Muscle layer of duodenum (tissue), 2 donors: ENCODE measurements around the gene UBE2L3.
"Not testable (repeated sequence)": the region's sequence is repeated elsewhere in the genome, so short reads cannot be mapped to it uniquely, and the experiment has no call there.

Source experiments
- H3K27ac ChIP-seq: one replicate; pipeline ENCODE4 v1.7.0; 2013; ENCODE audit warnings: mild to moderate bottlenecking, low read length
- H3K27me3 ChIP-seq: one replicate; pipeline ENCODE4 v1.7.0; 2013; ENCODE audit warnings: low read depth, mild to moderate bottlenecking, control low read depth, low read length
- H3K36me3 ChIP-seq, 2 donors: one replicate each; pipeline ENCODE4 v1.7.0; 2013; ENCODE audit warnings: low read length in 2 of 2, control low read depth in 1 of 2, mild to moderate bottlenecking in 1 of 2; ENCODE audit not compliant: insufficient read depth in 2 of 2, control insufficient read depth in 1 of 2
- H3K4me1 ChIP-seq, 2 donors: one replicate each; pipeline ENCODE4 v1.7.0; 2013; ENCODE audit warnings: low read length in 2 of 2, mild to moderate bottlenecking in 2 of 2, control low read depth in 1 of 2, moderate library complexity in 1 of 2; ENCODE audit not compliant: insufficient read depth in 2 of 2, control insufficient read depth in 1 of 2
- H3K4me3 ChIP-seq, 2 donors: one replicate each; pipeline ENCODE4 v1.7.0; 2013; ENCODE audit warnings: low read length in 2 of 2, low read depth in 1 of 2, mild to moderate bottlenecking in 1 of 2
- H3K9me3 ChIP-seq, 2 donors: one replicate each; pipeline ENCODE4 v1.7.0; 2013; ENCODE audit warnings: low read length in 2 of 2, control low read depth in 1 of 2, mild to moderate bottlenecking in 1 of 2; ENCODE audit not compliant: control insufficient read depth in 1 of 2
- donor health status: healthy.

The UBE2L3 gene

DNA sequence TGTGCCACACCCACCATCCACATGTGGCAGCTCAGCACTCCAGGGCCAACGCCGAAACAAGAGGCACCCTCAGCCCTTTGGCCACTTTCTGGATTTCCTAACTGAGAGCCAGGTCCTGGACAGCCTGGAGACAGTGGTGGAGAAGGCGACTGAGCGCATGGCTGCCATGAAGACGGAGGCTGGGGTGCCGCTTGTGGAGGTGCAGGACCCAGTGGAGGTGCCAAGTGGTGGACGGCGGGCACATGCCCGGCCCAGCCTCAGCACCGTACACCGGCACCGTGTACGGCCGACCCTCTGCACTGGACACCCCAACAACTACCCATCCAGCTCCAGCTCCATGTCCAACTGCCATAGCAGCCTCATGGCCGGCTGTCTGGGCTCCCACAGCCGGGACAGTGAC, 66.6 kb downstream of the UBE2L3 start:
- no peaks in the 10 kb centered on the region for H3K27me3 ChIP-seq
- no peak overlapping the region for H3K27ac ChIP-seq
- H3K36me3 ChIP-seq, result no peaks in the 10 kb centered on the region
- H3K9me3 ChIP-seq, result no peaks in the 10 kb centered on the region
- H3K4me3 ChIP-seq, result no peak overlapping the region
- H3K4me1 ChIP-seq, result peaks cover 0 to 6% of the 10 kb centered on the region in 2 donors

DNA sequence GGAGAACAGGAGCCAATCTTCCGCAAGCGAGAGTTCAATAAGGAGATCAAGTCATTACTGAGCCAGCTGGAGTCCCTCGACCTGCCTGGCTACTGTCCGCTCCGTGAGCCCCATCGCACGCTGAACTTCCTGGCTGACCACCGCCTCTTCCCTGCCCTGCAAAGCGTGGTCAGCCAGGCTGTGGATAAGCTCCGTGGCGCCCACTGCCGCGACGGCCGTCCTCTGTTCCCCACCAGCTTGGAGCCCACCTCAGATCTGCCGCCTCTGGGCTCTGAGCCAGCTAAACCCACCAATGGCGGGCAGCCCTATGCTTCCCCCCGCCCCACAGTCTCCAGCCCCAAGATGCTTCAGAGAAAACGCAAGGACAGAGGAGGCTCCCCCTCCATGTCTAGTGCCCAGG, 67.3 kb downstream of the UBE2L3 start:
- H3K27me3 ChIP-seq, result no peaks in the 10 kb centered on the region
- no peaks in the 10 kb centered on the region for H3K4me1 ChIP-seq
- H3K36me3 ChIP-seq, result no peaks in the 10 kb centered on the region

DNA sequence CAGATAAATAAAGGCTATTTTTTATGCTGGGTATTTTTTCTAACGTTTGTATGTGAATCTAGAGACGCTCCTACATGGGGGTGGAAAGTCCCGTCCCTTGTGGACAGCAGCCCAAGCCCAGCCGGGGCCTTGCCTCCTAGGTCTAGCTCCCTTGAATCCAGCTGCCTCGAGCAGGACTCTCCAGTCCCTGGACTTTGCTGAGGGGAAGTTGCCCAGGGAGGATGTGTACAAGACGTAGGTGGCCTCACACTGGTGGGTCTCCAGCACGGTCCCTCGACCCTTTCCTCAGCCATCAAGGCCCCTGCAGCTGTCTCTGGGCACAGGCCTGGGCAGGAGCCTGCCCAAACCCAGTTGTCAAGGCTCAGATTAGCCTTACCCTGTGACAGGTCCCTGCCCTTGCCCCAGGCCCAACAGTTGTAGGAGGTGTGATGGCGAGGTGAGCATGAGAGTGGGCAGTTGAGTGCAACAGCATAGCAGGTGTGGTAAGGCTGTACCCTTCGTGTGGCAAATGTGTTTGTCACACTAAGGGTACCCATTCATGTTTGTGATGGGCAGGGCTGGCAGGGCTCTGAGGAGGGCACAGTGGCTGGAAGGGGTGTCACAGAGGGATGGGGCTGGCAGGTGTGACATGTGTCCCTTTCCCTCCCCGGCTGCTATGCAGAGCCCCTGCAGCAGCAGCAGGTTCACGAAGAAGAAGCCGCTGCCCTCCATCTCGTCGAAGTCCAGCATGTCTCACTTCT, 68.4 kb downstream of the UBE2L3 start:
- no peaks in the 10 kb centered on the region for H3K36me3 ChIP-seq
- no peak overlapping the region for H3K27ac ChIP-seq
- no peaks in the 10 kb centered on the region for H3K9me3 ChIP-seq
- no peaks in the 10 kb centered on the region for H3K4me1 ChIP-seq
- H3K27me3 ChIP-seq, result no peaks in the 10 kb centered on the region
- H3K4me3 ChIP-seq, result no peak overlapping the region

More for the DNA sequence above, 67.3 kb downstream of the UBE2L3 start:
- H3K4me3 ChIP-seq, result no peak overlapping the region
- H3K9me3 ChIP-seq, result no peaks in the 10 kb centered on the region
- H3K27ac ChIP-seq, result no peak overlapping the region

DNA sequence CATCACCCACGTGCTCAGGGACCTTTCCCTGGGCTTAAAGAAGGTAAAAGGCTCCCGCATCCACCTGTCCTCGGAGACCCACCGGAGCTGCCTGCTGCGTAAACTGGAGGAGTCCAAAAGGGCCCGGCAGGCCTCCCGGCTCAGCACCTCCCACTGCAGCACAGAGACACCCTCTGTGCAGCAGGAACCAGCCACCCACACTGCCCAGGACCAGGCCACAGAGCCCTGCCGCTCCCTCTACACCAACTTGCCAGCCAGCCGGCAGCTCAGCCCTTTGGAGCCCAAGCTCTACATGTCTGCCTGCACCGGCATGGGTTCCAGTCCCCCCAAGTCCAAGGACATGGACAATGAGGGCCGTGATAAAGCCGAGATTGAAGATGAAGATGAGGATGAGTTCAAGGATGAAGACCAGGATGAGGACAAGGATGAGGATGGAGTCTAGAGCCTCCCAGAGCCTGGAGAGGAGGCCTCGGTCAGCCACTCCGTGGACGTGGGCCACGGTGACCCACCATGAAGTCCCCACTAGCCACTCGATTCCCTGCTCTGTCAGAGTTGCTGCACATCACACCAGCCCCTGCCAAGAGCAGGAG, 69.2 kb downstream of the UBE2L3 start:
- Histone ChIP-seq H3K27me3 (no peaks in the 10 kb centered on the region), H3K4me1 (peaks cover 0 to 7% of the 10 kb centered on the region in 2 donors), H3K27ac (no peak overlapping the region), H3K4me3 (no peak overlapping the region), H3K9me3 (no peaks in the 10 kb centered on the region), H3K36me3 (no peaks in the 10 kb centered on the region)

- H3K4me3 ChIP-seq, H3K9me3 ChIP-seq, H3K27me3 ChIP-seq, H3K27ac ChIP-seq, H3K4me1 ChIP-seq, H3K36me3 ChIP-seq: not testable (repeated sequence)
These were observed 69.9 kb downstream of the UBE2L3 start for GRCh38 chr22:21637450-21637849.

GRCh38 chr22:21639359-21639758, 71.8 kb downstream of the UBE2L3 start:
- Histone ChIP-seq H3K9me3 (no peaks in the 10 kb centered on the region), H3K27ac (no peak overlapping the region), H3K4me3 (no peak overlapping the region), H3K36me3 (no peaks in the 10 kb centered on the region), H3K27me3 (no peaks in the 10 kb centered on the region), H3K4me1 (peaks cover 0 to 17% of the 10 kb centered on the region in 2 donors)

- no peak overlapping the region for H3K27ac ChIP-seq
- H3K4me3 ChIP-seq, result no peak overlapping the region
- peaks cover 0 to 17% of the 10 kb centered on the region in 2 donors for H3K4me1 ChIP-seq
- no peaks in the 10 kb centered on the region for H3K9me3 ChIP-seq
- H3K27me3 ChIP-seq, result no peaks in the 10 kb centered on the region
- no peaks in the 10 kb centered on the region for H3K36me3 ChIP-seq
These were observed 73.3 kb downstream of the UBE2L3 start for GRCh38 chr22:21640810-21641209.

DNA sequence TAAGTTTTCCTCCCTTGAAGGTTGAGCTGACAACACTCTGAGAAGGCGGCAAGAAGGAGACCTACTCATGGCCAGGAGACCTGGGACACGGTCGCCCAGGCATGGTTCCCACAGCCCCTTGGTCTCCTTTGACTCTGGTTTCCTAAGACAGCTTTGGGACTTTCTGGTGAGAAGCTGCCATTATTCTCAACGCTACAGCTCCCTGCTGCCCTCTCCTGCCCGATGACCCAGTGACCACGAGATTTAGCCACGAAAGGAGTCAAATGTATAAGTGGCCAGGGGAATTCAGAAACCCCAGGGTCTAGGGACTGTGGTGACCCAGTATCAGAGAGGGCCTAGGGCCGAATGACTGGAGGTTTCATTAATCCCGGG, 73.9 kb downstream of the UBE2L3 start:
- peak overlapping the region; percentile 2 for H3K27ac ChIP-seq
- peaks cover 0 to 18% of the 10 kb centered on the region in 2 donors for H3K4me1 ChIP-seq
- no peaks in the 10 kb centered on the region for H3K9me3 ChIP-seq
- no peaks in the 10 kb centered on the region for H3K27me3 ChIP-seq
- no peaks in the 10 kb centered on the region for H3K36me3 ChIP-seq
- peak overlapping the region; percentile 66 to 92 for H3K4me3 ChIP-seq

DNA sequence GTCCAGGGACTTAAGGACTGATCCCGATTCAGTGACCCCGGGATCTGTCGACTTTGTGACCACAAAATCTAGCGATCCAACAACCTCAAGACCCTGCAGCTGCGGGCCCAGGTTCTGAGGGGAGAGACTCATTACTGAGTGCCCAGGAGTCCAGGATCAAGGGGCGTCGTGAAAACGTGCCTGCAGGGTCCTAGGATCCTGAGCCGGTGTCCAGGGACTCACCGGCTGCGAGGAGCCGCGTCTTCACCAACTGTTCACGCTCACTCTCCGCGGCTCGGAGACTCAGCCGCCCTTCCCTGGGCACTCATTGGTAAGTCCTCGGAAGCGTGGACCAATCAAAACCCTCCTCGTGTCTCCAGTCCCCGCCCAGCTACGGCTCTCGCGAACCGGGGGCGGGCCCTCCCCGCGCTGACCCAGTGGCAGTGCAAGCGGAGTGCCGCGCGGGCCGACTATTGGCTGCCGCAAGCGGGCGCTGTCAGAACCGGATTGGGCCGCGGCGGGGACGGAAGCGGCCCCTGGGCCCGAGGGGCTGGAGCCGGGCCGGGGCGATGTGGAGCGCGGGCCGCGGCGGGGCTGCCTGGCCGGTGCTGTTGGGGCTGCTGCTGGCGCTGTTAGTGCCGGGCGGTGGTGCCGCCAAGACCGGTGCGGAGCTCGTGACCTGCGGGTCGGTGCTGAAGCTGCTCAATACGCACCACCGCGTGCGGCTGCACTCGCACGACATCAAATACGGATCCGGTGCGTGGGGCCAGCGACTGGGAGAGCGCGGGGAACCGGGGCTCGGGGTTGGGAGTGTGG, 74.5 kb downstream of the UBE2L3 start, which contains the start of gene SDF2L1:
Gene SDF2L1 (plus strand): TSS at position 514 of the 795 bp plus-strand sequence. CDS start 35 bp downstream, at position 549.
- Histone ChIP-seq H3K36me3 (no peaks in the 10 kb centered on the region), H3K4me3 (peak within 1 kb of the TSS; percentile 66 to 92)

GRCh38 chr22:21642584-21643448, 75.3 kb downstream of the UBE2L3 start:
- peak overlapping the region; percentile 61 to 92 for H3K4me3 ChIP-seq
- H3K27ac ChIP-seq, result no peak overlapping the region
- no peaks in the 10 kb centered on the region for H3K36me3 ChIP-seq
- H3K9me3 ChIP-seq, result no peaks in the 10 kb centered on the region
- H3K27me3 ChIP-seq, result no peaks in the 10 kb centered on the region
- peaks cover 0 to 24% of the 10 kb centered on the region in 2 donors for H3K4me1 ChIP-seq

More for the DNA sequence above, 74.5 kb downstream of the UBE2L3 start, which contains the start of gene SDF2L1:
- H3K27me3 ChIP-seq, result no peaks in the 10 kb centered on the region
- H3K27ac ChIP-seq, result peak within 1 kb of the TSS; percentile 2
- peaks cover 0 to 24% of the 10 kb centered on the region in 2 donors for H3K4me1 ChIP-seq
- H3K9me3 ChIP-seq, result no peaks in the 10 kb centered on the region
